Activated naive CD4-positive, alpha-beta T cell treated with anti-CD3 and anti-CD28 coated beads, Interleukin-2, amount 50 U/mL, for 72 hours (primary cell): ENCODE measurements around the gene AK5. TPM values are rescaled to one million over a fixed set of nuclear protein-coding genes. Genes with fewer than 3 reads are reported as not detected.

Source experiments
- ATAC-seq, 2 donors: fragments of 150-1000 bp; cut with Tn5 transposase; 2 replicates each; pipeline ENCODE4 v1.10.0; 2021; ENCODE audit warnings: mild to moderate bottlenecking in 2 of 2, moderate library complexity in 2 of 2
- DNase-seq, 2 donors: peaks; one replicate each; pipeline ENCODE4 v3.0.0; 2021 to 2022; ENCODE audit warnings: low spot score in 2 of 2
- H3K27ac Mint-ChIP-seq, 2 donors: one replicate each; pipeline ENCODE4 v1.8.0; 2022; ENCODE audit warnings: mild to moderate bottlenecking in 2 of 2, mixed read lengths in 2 of 2
- H3K36me3 Mint-ChIP-seq, 2 donors: one replicate each; pipeline ENCODE4 v1.8.0; 2022; ENCODE audit warnings: mixed read lengths in 2 of 2
- H3K9me3 Mint-ChIP-seq, 2 donors: one replicate each; pipeline ENCODE4 v1.8.0; 2022; ENCODE audit warnings: mixed read lengths in 2 of 2
- total RNA-seq, 2 donors: library from RNA; stranded (reverse); gene quantifications; one replicate each; pipeline ENCODE4 v1.2.3, GENCODE V29; 2022

Gene AK5
- total RNA-seq, 2 donors from 2014 or later: 1.9 to 8.9 TPM

- Mint-ChIP-seq H3K27ac (no peak overlapping the region), H3K36me3 (peaks cover 0 to 4% of the 10 kb centered on the region in 2 donors), H3K9me3 (no peaks in the 10 kb centered on the region)
- no peak for DNase-seq
- no peak for ATAC-seq
These were observed 263.0 kb downstream of the AK5 start for GRCh38 chr1:77544845-77545244.

- H3K27ac Mint-ChIP-seq: peak overlapping the region in 1 of 2 donors; percentile 73
- DNase-seq (no peak), ATAC-seq (peak in 1 of 2 donors; percentile 45)
- H3K9me3 Mint-ChIP-seq: no peaks in the 10 kb centered on the region
- peaks cover 0 to 4% of the 10 kb centered on the region in 2 donors for H3K36me3 Mint-ChIP-seq
These were observed 264.2 kb downstream of the AK5 start for GRCh38 chr1:77545970-77546369.

- DNase-seq: no peak
- Mint-ChIP-seq H3K27ac (no peak overlapping the region), H3K36me3 (peaks cover 0 to 4% of the 10 kb centered on the region in 2 donors), H3K9me3 (no peaks in the 10 kb centered on the region)
- no peak for ATAC-seq
These were observed 265.1 kb downstream of the AK5 start for GRCh38 chr1:77546890-77547289.

GRCh38 chr1:77548285-77548684, 266.5 kb downstream of the AK5 start:
- peaks cover 0 to 4% of the 10 kb centered on the region in 2 donors for H3K36me3 Mint-ChIP-seq
- ATAC-seq (no peak), DNase-seq (no peak)
- no peaks in the 10 kb centered on the region for H3K9me3 Mint-ChIP-seq
- no peak overlapping the region for H3K27ac Mint-ChIP-seq

- Mint-ChIP-seq H3K36me3 (peaks cover 0 to 4% of the 10 kb centered on the region in 2 donors), H3K27ac (no peak overlapping the region), H3K9me3 (no peaks in the 10 kb centered on the region)
- ATAC-seq (no peak), DNase-seq (no peak)
These were observed 268.3 kb downstream of the AK5 start for GRCh38 chr1:77550135-77550534.

- Mint-ChIP-seq H3K9me3 (peaks cover 0 to 3% of the 10 kb centered on the region in 2 donors), H3K36me3 (no peaks in the 10 kb centered on the region), H3K27ac (no peak overlapping the region)
- DNase-seq (no peak), ATAC-seq (no peak)
These were observed 270.8 kb downstream of the AK5 start for GRCh38 chr1:77552626-77553025.

GRCh38 chr1:77553568-77554291, 271.9 kb downstream of the AK5 start:
- DNase-seq (no peak), ATAC-seq (no peak)
- peaks cover 0 to 8% of the 10 kb centered on the region in 2 donors for H3K9me3 Mint-ChIP-seq
- H3K36me3 Mint-ChIP-seq: no peaks in the 10 kb centered on the region
- no peak overlapping the region for H3K27ac Mint-ChIP-seq

GRCh38 chr1:77556045-77556444, 274.2 kb downstream of the AK5 start:
- Mint-ChIP-seq H3K9me3 (peaks cover 0 to 8% of the 10 kb centered on the region in 2 donors), H3K36me3 (no peaks in the 10 kb centered on the region), H3K27ac (peak overlapping the region in 1 of 2 donors; percentile 25)
- ATAC-seq (no peak), DNase-seq (no peak)

DNA sequence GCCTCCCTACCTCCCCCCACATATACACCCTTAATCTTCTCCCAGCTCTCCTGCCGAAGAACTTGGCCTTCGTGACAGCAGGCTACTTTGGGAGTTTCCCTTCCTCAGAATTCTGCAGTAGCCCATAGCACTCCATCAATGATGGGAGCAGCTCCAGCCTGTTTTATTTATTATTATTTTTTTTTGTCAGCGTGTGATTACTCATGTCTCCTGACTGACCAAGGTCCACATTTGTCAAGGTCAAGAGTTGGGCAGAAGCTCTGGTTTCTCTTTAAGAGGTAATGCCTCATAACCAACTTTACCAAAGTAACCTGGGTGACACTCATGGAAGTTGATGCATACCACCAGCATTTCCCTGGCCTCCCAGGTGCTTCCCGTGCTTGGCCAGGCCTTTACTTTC, 275.2 kb downstream of the AK5 start:
- H3K36me3 Mint-ChIP-seq: peaks cover 0 to 7% of the 10 kb centered on the region in 2 donors
- peak overlapping the region in 1 of 2 donors; percentile 45 for H3K27ac Mint-ChIP-seq
- ATAC-seq (no peak), DNase-seq (no peak)
- peaks cover 0 to 8% of the 10 kb centered on the region in 2 donors for H3K9me3 Mint-ChIP-seq

DNA sequence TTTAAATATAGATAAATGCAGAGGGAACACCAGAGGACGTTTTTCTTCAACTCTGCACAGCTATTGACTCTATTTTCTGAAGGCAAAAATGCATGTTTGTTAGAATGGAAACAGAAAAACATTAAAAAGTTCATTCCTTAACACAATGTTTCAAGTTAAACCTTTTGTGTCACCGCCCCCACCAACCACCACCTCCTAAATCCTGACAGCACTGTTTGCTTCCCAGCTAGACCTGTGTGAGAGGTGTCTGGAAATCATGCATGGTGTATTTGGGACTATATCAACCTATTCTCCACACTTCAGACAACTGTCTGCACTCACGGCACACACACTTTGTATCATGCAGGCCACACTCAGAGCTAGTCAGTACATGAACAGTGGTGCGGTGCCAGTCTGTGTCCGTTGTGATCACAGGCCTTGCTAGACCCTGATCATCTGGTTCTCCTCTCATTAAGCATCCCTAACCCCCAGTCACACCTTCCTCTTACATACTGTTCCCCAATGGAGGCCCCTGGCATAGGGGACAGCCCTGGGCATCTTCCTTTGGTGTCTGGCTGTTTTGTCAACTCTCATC, 276.9 kb downstream of the AK5 start:
- DNase-seq (no peak), ATAC-seq (no peak)
- Mint-ChIP-seq H3K36me3 (peaks cover 0 to 7% of the 10 kb centered on the region in 2 donors), H3K27ac (peak overlapping the region; percentile 23 to 86), H3K9me3 (peaks cover 0 to 8% of the 10 kb centered on the region in 2 donors)

GRCh38 chr1:77560741-77561140, 278.9 kb downstream of the AK5 start:
- ATAC-seq: no peak

DNA sequence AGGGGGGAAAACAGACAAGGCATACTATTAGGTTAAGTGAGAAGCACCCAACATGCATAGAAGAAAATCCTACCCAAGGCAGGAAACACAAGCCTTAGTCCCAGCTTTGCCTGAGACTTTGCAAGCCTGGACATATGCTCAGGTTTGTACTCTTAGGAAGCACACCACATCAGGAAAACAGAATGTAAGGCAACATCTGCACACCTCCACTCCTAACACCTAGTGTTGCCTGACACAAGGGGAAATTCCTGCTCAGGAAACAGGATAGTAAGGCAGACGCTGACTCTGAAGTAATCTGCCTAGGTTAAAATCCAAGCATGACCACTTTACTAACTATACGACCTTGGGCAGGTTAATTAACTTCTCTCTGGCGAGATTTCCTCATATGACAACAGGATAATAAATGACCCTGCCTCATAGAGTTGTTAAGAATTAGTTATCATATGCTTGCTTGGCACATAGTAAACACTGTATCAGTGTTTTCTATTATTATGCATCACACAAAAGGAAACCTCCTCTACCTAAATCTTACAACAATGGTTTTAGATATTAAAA, 280.9 kb downstream of the AK5 start:
- H3K36me3 Mint-ChIP-seq: peaks cover 5 to 26% of the 10 kb centered on the region in 2 donors
- H3K27ac Mint-ChIP-seq: peak overlapping the region in 1 of 2 donors; percentile 53
- DNase-seq: no peak
- H3K9me3 Mint-ChIP-seq: peaks cover 0 to 4% of the 10 kb centered on the region in 2 donors
- ATAC-seq: no peak

More at GRCh38 chr1:77560741-77561140, 278.9 kb downstream of the AK5 start:
- H3K36me3 Mint-ChIP-seq: peaks cover 0 to 14% of the 10 kb centered on the region in 2 donors
- peak overlapping the region; percentile 72 to 73 for H3K27ac Mint-ChIP-seq
- peaks cover 0 to 8% of the 10 kb centered on the region in 2 donors for H3K9me3 Mint-ChIP-seq
- DNase-seq: no peak

GRCh38 chr1:77565321-77565720, 283.5 kb downstream of the AK5 start:
- H3K27ac Mint-ChIP-seq: peak overlapping the region in 1 of 2 donors; percentile 19
- peaks cover 5 to 38% of the 10 kb centered on the region in 2 donors for H3K36me3 Mint-ChIP-seq
- ATAC-seq (no peak), DNase-seq (no peak)
- H3K9me3 Mint-ChIP-seq: no peaks in the 10 kb centered on the region

DNA sequence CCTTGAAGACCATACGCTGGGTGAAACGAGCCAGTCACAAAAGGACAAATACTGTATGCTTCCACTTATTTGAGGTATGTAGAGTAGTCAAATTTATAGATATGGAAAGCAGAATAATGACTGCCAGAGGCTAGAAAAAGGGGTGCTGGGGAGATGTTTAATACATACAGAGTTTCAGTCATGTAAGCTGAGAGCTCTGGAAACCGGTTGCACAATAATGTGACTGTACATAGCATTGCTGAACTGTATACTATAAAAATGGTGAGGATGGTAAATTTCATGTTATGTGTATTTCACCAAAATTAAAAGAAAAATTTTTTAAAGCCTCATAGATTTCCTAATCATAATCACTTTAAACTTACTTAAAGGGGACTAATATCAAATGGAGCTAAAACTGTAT, 289.8 kb downstream of the AK5 start:
- Mint-ChIP-seq H3K36me3 (peaks cover 9 to 31% of the 10 kb centered on the region in 2 donors), H3K9me3 (no peaks in the 10 kb centered on the region)

DNA sequence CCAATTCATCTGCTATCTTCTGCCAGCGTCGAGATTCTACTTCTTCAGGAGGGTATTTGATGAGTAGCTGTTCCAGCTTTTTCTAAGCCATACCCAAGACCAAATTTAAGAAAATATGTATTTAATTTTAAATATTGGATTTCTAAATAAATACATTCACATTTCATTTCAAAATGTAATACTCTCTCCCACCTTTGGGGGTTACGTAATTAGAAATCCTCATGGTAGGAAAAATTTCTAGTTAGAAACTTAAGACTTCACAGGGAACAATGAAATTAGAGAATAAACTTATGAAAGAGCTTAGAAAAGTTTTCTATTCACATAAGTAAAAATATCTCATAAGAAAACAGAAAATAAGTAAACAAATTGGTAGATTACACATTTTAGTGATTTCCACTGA, 297.7 kb downstream of the AK5 start:
- Mint-ChIP-seq H3K27ac (no peak overlapping the region), H3K36me3 (peaks cover 4 to 5% of the 10 kb centered on the region in 2 donors), H3K9me3 (no peaks in the 10 kb centered on the region)
- DNase-seq (no peak), ATAC-seq (no peak)

More for the DNA sequence above, 289.8 kb downstream of the AK5 start:
- no peak overlapping the region for H3K27ac Mint-ChIP-seq
- ATAC-seq (no peak), DNase-seq (no peak)

- H3K9me3 Mint-ChIP-seq: no peaks in the 10 kb centered on the region
- ATAC-seq (no peak), DNase-seq (no peak)
- no peaks in the 10 kb centered on the region for H3K36me3 Mint-ChIP-seq
- H3K27ac Mint-ChIP-seq: peak overlapping the region in 1 of 2 donors; percentile 87
These were observed 301.1 kb downstream of the AK5 start for GRCh38 chr1:77582905-77583304.

DNA sequence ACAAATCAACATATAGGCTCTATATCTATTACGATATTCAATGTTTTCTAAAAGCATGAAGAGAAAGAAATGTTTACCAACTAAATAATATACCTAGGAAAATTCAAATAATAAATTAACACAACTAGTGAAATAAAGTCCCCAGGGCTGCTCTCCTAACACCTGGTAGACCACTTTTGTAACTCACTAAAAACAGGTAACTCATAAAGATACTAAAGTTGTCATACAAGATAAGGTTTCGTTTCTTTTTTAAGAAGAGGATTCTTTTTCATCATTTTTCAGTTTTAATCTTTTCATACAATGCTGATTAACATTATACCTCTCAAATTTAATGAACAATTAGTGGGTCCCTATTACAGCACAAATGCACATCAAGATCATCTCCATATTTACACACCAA, 301.7 kb downstream of the AK5 start:
- Mint-ChIP-seq H3K36me3 (no peaks in the 10 kb centered on the region), H3K9me3 (no peaks in the 10 kb centered on the region), H3K27ac (peak overlapping the region in 1 of 2 donors; percentile 61)
- ATAC-seq: peak in 1 of 2 donors; percentile 24
- DNase-seq: no peak
